NCI-H2196 treated with DMSO at 0.1 percent for 48 hours (cell line): ENCODE results near the gene ST3GAL6.

ENCODE experiments used
- DNase-seq: peaks from one replicate; lab custom pipeline; 2025; ENCODE audit not compliant: unreplicated experiment; lab: John Stamatoyannopoulos, UW

Gene ST3GAL6

GRCh38 chr3:98763076-98763475 is at the start of gene ST3GAL6:
Gene ST3GAL6 (plus strand): TSS chr3:98763340. CDS start chr3:98768441, 5,101 bp downstream.
- DNase-seq, result no peak

DNA sequence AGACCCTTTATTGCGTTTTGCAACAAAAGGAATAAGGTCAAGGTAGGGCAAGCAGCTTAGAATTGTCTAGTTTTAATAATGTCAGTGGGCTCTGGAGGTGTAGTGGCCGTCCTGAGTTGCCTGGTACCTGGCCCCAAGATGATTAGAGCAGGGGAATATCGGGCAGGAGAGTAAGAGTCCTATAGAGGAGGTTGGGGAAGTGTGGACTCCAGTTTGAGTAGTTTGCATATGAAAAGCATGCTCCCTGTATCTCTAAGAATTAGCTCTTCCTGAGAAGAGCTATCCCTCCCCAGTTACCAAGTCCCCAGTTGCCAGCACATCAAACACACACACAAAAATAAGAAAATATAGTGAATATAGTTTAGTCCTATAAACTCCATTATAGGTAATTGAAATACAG is 49.2 kb upstream of the ST3GAL6 start:
- DNase-seq, result no peak

- DNase-seq, result no peak
Observed at GRCh38 chr3:98717584-98717983, 45.6 kb upstream of the ST3GAL6 start.

DNA sequence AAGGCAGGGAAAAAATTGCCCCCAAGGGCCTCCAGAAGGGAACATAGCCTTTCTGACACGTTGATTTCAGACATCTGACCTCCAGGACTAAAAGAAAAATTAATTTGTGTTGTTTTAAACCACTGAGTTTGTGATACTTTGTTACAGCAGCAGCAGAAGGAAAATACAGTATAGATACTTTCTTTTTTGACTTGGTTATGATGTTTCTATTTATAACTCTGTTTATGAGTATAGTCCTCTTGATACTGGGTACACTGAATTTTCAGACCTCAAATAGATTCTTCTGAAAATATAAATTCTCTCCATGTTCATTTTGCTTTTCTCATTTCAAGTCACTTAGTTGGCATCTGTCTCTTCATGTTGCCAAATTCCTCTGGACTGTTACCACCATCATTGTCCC is 44.4 kb upstream of the ST3GAL6 start:
- no peak for DNase-seq

DNA sequence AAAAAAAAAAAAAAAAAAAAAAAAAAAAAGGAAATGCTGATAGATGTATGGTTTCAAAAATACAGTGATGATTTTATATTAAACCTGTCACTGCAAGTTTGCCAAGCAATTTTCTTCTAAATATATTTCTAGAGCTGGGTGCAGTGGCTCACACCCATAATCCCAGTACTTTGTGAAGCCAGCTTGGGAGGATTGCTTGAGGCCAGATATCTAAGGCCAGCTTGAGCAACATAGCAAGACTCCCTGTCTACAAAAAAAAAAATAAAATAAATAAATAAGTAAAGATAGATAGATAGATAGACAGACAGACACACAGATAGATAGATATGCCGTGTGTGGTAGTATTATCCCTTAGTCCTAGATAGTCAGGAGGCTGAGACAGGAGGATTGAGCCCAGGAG is 41.4 kb upstream of the ST3GAL6 start:
- no peak for DNase-seq

DNA sequence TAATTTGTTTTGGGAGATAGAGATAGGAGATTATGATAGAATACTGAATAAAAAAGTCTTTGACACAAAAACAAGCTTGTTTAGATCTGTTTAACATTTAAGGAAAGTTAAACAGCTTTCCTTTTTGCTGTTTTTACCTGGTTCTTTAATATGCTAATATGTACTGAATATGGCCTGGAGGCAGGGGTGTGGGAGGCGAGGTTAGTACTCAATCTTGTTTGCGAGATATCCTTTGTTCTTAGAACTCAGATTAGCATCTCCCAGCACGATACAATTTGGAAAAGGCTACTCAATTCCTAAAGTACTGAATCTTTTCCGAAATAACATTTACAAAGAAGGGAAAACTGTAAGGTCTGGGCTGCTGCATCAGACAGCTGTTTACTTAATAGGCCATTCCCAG is 40.8 kb upstream of the ST3GAL6 start:
- DNase-seq, result no peak

- DNase-seq, result no peak
Observed at GRCh38 chr3:98725352-98725751, 37.8 kb upstream of the ST3GAL6 start.

DNA sequence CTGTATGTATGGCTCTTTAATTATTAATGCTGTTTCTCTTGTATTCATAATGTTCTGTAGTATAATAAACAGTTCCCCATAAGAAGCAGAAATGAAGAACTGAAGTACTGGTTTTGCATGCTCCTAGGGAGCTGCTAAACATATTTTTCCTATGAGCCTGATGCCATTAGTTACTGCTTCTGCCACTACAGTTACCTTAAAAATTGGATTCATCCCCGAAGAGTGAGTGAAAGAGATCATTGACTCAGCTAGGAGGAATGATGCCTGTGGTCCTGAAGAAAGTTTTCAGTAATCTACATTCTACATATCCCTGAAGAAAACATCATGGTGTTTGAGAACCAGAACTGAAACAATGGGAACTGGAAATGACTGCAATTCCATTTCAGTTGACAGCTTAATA is 37.1 kb upstream of the ST3GAL6 start:
- DNase-seq, result no peak

- no peak for DNase-seq
Observed at GRCh38 chr3:98727638-98728037, 35.5 kb upstream of the ST3GAL6 start.

DNA sequence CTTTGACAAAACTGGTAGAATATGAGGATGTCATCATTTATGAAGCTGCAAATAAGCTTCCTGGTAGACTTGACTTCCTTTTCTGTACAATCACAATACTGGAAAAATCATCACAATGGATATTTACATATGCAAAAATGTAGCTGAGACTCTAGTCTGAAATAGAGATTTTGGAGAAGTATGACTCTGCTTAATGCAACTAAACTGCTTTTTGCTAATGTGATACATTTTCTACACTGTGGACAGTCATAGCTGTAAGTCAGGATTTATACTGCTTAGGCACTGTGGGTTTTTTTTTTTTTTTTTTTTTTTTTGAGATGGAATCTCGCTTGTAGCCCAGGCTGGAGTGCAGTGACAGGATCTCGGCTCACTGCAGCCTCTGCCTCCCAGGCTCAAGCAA is 34.5 kb upstream of the ST3GAL6 start:
- DNase-seq, result no peak

DNA sequence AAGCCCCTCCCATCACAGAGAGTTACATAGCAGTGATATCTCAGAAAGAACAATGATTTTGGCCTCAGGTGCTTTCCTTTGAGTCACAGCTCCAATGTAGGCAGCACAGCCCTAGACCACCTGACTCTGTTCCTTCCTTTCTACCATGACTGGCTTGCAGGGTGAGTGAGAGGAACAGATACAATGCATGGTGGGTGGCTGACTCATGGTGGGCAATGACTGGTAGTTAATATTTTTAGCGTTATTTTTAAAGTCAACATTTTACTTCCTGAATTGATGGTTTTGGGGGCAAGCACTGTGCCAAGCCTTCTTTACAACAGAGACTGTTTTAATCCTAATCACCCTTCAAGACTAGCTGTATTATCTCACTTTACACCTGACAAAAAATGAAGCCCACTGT is 32.8 kb upstream of the ST3GAL6 start:
- no peak for DNase-seq

DNA sequence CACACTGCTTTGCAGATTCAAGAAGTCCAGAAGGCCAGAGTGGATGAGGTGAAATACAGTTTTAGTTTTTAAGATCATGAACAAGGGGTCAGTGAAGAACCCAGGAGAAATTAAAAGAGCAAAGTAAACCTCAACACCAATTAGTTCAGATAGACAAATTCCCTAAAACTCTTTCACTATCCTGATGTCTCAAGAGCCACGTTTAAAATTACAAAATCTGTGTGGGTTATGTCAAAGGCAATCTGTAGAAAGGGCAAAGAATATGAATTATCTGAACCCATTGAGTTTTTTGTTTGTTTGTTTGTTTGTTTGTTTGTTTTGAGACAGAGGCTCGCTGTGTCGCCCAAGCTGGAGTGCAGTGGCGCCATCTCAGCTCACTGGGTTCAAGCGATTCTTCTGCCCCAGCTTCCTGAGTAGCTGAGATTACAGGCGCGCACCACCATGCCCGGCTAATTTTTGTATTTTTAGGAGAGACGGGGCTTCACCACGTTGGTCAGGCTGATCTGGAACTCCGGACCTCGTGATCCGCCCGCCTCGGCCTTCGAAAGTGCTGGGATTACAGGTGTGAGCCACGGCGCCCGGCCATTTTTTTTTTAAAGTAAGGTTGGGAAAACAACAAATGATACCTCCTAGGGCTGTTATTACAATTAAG is 32.1 kb upstream of the ST3GAL6 start:
- DNase-seq, result no peak

GRCh38 chr3:98731720-98732285 is 31.3 kb upstream of the ST3GAL6 start:
- DNase-seq, result no peak

GRCh38 chr3:98732286-98733052 is 30.7 kb upstream of the ST3GAL6 start:
- DNase-seq, result no peak

DNA sequence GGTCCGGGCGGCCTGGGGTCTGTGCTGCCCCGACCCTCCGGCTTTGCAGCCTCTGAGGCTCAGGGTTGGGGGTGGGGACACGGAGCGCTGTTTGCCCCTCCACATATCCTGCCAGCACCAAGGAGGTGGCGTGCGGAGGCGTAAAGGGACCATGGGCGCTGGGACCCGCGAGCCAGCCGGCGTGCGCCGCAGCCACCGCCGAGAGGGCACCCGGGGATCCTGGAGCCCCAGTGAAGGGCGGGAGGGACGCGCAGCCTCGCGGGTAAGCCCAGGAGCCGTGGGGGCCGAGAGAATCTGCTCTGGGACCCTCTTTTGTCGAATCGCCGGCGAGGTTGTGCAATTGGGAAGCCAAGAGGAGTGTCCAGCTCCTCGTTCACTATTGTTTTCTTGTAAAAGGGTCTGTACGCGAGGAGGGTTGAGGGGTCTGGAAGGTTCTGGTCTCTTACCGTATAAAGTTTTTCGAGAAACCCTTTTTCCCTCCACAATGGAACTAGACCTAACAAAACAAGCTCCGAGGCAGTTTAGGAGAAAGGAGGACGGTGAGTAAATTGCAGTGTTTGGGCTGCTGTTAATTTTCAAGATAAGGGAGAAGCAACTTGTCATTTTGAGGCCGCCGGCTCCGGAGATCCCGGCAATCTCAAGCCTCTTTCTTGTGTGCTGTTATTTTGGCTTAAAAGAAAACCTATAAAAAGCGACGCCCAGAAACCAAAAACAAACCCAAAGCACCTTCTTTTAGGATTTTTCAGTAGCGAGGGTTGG is 29.9 kb upstream of the ST3GAL6 start:
- DNase-seq, result no peak

DNA sequence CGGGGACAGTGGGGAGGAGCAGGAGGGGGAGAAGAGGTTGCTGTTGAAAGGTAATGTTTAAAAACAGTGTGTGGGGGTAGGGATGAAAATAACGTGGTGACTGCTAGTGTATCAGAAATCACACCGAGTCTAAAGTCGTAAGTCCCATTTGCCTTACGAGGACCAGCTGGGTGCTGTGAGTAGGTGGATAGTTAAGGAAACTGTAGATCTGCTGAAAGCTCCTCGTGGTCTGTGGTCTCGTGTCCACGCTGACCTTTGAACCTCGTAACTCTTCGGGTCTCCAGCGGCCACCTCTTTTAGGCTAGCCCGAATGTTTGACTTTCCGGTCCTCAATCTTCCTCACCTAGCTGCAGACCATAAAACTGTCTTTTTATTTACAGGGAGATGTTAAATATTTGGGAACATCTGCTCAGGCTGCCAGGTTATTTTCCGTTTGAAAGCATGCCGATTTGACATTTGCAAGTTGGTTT is 29.3 kb upstream of the ST3GAL6 start:
- no peak for DNase-seq

GRCh38 chr3:98734306-98734705 is 28.8 kb upstream of the ST3GAL6 start:
- DNase-seq, result no peak

GRCh38 chr3:98734735-98735134 is 28.4 kb upstream of the ST3GAL6 start:
- DNase-seq, result no peak

DNA sequence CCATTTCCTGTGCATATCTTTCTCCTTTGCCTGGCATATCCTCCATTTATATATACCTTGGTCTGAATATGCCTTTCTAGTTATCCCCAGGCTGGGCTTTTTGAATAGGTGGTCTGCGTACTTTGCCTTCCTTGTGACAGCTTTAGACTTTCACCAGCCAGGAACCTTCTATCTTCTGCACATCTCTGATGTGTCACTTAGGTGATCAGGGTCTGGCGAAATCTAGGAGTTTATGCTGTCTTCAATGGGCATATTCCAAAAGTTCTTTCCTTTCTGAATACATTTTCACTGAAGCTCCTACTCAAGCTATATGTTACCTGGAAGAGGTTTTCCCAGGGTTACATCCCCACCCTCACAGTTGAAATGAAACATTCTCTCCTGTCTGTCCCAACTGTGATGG is 27.8 kb upstream of the ST3GAL6 start:
- DNase-seq, result no peak

GRCh38 chr3:98735761-98736269 is 27.3 kb upstream of the ST3GAL6 start:
- no peak for DNase-seq

DNA sequence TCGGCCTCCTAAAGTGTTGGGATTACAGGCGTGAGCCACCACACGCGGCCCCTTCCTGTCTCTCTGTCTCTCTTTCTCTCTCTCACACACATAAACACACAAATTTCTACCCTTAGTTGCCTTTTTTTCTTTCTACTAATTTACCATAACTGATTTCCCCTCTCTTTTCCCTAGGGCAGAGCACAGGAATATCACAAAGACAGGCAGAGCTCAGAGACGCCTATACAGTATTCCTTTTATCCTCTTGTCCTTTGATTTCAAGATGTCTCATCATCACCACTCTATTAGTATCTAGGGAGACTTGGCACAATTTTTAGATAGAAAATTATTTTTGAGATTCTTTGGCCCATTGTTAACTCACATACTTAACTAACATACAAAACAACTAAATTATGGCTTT is 25.8 kb upstream of the ST3GAL6 start:
- no peak for DNase-seq
